H1 (cell line): ENCODE results near the gene SMCO1.
"Not testable (repeated sequence)": the region's sequence is repeated elsewhere in the genome, so short reads cannot be mapped to it uniquely, and the experiment has no call there.

Experiments
- CHD2 ChIP-seq: IDR thresholded peaks from 2 replicates; pipeline ENCODE4 v1.6.1; 2012; ENCODE audit warnings: low read length, improper control_type of control experiment
- CREB1 ChIP-seq: IDR thresholded peaks from 2 replicates; pipeline ENCODE4 v1.6.1; 2012; ENCODE audit warnings: inconsistent platforms
- CTCF ChIP-seq, 3 experiments: IDR thresholded peaks; 1 replicate in 2 of 3; 2 replicates in 1 of 3; pipeline versions ENCODE4 v1.5.1 to v1.6.1; 2011; ENCODE audit warnings: low read length in 3 of 3, mild to moderate bottlenecking in 3 of 3, inconsistent platforms in 2 of 3, low read depth in 1 of 3, moderate library complexity in 1 of 3; ENCODE audit not compliant: insufficient read depth in 1 of 3; ENCODE audit errors: control extremely low read depth in 1 of 3
- EP300 ChIP-seq, 2 experiments: IDR thresholded peaks; 1 replicate in 1 of 2; 2 replicates in 1 of 2; pipeline ENCODE4 v1.6.1; 2011 to 2012; ENCODE audit warnings: low read depth in 2 of 2, low read length in 2 of 2, mild to moderate bottlenecking in 2 of 2, borderline replicate concordance in 1 of 2, inconsistent platforms in 1 of 2, moderate library complexity in 1 of 2
- EZH2 ChIP-seq: fragments of 200-600 bp; sonication (generic); IDR thresholded peaks from 2 replicates; pipeline ENCODE4 v1.7.1; 2012; ENCODE audit warnings: low read depth, mild to moderate bottlenecking, moderate library complexity, low read length, inconsistent platforms; ENCODE audit not compliant: severe bottlenecking
- GTF2F1 ChIP-seq: IDR thresholded peaks from 2 replicates; pipeline ENCODE4 v1.6.1; 2012; ENCODE audit warnings: low read depth, low read length, improper control_type of control experiment, borderline replicate concordance
- HDAC6 ChIP-seq: IDR thresholded peaks from one replicate; pipeline ENCODE4 v1.7.1; 2012; ENCODE audit warnings: low read depth, mild to moderate bottlenecking, inconsistent platforms, low read length, moderate library complexity
- JUND ChIP-seq: IDR thresholded peaks from 2 replicates; pipeline ENCODE4 v1.6.1; 2011; ENCODE audit warnings: mild to moderate bottlenecking, improper control_type of control experiment, low read length
- POLR2A ChIP-seq, 2 experiments: IDR thresholded peaks; 1 replicate in 1 of 2; 2 replicates in 1 of 2; pipeline ENCODE4 v1.6.1; 2011; ENCODE audit warnings: low read depth in 2 of 2, low read length in 2 of 2, mild to moderate bottlenecking in 2 of 2; ENCODE audit errors: control extremely low read depth in 1 of 2
- RAD21 ChIP-seq, 2 experiments: IDR thresholded peaks in 1 of 2; conservative IDR thresholded peaks in 1 of 2; 2 replicates each; pipeline ENCODE4 v1.6.1; 2011; ENCODE audit warnings: low read depth in 2 of 2, low read length in 2 of 2, improper control_type of control experiment in 1 of 2, inconsistent platforms in 1 of 2, mild to moderate bottlenecking in 1 of 2, moderate library complexity in 1 of 2
- RFX5 ChIP-seq: IDR thresholded peaks from 2 replicates; pipeline ENCODE4 v1.6.1; 2011; ENCODE audit warnings: low read depth, low read length, improper control_type of control experiment, borderline replicate concordance
- SP1 ChIP-seq: IDR thresholded peaks from 2 replicates; pipeline ENCODE4 v1.6.1; 2011; ENCODE audit warnings: low read depth, low read length
- SUZ12 ChIP-seq: fragments of 200-600 bp; sonication (generic); IDR thresholded peaks from 2 replicates; pipeline ENCODE4 v1.6.1; 2012; ENCODE audit warnings: mild to moderate bottlenecking, inconsistent platforms, low read length, moderate library complexity, mixed read lengths
- TF ChIP-seq, protein P1 (sequence below): IDR thresholded peaks from 2 replicates; pipeline ENCODE4 v1.6.1; 2011; ENCODE audit warnings: low read length, improper control_type of control experiment

DNA sequence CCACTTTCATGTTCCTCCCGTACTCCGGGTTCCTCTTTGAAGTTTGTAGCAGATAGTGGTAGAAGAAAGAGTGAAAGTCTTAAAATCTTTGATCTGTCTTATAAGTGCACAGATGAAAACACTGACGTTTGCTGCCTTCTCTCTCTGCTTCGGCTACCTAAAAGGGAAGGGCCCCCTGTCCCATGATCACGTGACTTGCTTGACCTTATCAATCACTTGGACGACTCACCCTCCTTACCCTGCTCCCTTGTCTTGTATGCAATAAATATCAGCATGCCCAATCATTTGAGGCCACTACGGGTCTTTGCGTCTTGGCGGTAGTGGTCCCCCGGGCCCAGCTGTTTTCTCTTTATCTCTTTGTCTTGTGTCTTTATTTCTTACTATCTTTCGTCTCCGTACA lies 6.1 kb upstream of the SMCO1 start:
- TF ChIP-seq SUZ12; EP300 (IDR thresholded peaks at IDR 0.05; ENCODE audit: borderline replicate concordance in 1 of 2, low read depth in 2 of 2, low read length in 2 of 2); HDAC6; RAD21 (IDR thresholded peaks at IDR 0.05 in 1 of 2, conservative IDR thresholded peaks at IDR 0.05 in 1 of 2; ENCODE audit: low read depth in 2 of 2, low read length in 2 of 2); CTCF (IDR thresholded peaks at IDR 0.05; ENCODE audit: control extremely low read depth in 1 of 3, insufficient read depth in 1 of 3, low read depth in 1 of 3, low read length in 3 of 3); GTF2F1; RFX5; POLR2A (IDR thresholded peaks at IDR 0.05; ENCODE audit: control extremely low read depth in 1 of 2, low read depth in 2 of 2, low read length in 2 of 2); EZH2; SP1; CHD2; CREB1; JUND: not testable (repeated sequence)
- TF ChIP-seq, protein P1, sequence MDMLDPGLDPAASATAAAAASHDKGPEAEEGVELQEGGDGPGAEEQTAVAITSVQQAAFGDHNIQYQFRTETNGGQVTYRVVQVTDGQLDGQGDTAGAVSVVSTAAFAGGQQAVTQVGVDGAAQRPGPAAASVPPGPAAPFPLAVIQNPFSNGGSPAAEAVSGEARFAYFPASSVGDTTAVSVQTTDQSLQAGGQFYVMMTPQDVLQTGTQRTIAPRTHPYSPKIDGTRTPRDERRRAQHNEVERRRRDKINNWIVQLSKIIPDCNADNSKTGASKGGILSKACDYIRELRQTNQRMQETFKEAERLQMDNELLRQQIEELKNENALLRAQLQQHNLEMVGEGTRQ, result not testable (repeated sequence)
